Mucosa of descending colon (tissue), 3 donors: ENCODE measurements around the gene ATAD1. TPM values are rescaled to one million over a fixed set of nuclear protein-coding genes. Genes with fewer than 3 reads are reported as not detected.

Experiments
- ATAC-seq: fragments of 200-7000 bp; cut with Tn5 transposase; one replicate; pipeline ENCODE4 v1.9.1; 2020; ENCODE audit warnings: mild to moderate bottlenecking, moderate library complexity
- DNase-seq, 3 donors: peaks; one replicate each; pipeline ENCODE4 v3.0.0-alpha.2; 2020
- H3K36me3 ChIP-seq: fragments of 200-600 bp; one replicate; pipeline ENCODE4 v1.8.0; 2021; ENCODE audit warnings: low read depth, mild to moderate bottlenecking
- H3K4me1 ChIP-seq: fragments of 200-600 bp; one replicate; pipeline ENCODE4 v1.8.0; 2021; ENCODE audit warnings: low read depth, mild to moderate bottlenecking
- H3K4me3 ChIP-seq: fragments of 200-600 bp; one replicate; pipeline ENCODE4 v1.8.0; 2021; ENCODE audit warnings: mild to moderate bottlenecking
- H3K9me3 ChIP-seq: fragments of 200-600 bp; one replicate; pipeline ENCODE4 v1.8.0; 2021; ENCODE audit warnings: mild to moderate bottlenecking
- CTCF ChIP-seq: fragments of 200-600 bp; IDR thresholded peaks from one replicate; pipeline ENCODE4 v1.8.0; 2022; ENCODE audit warnings: antibody characterized with exemption, mild to moderate bottlenecking
- intact Hi-C, 2 donors: fragments of 100-400 bp; cut with DNase I in 1 of 2; cut with micrococcal nuclease in 1 of 2; formaldehyde crosslinking; loops; one replicate each; pipeline versions ENCODE4 v1.11.0 to v1.11.1; 2022; cut with DNase I, micrococcal nuclease
- total RNA-seq, 3 donors: library from RNA; stranded (reverse); fragmentation: NEBNext Ultra II Directional in 2 of 3; extraction: Animal tissue kit (Norgen Biotek cat#: 25700) in 2 of 3; gene quantifications; one replicate each; pipeline versions ENCODE4 v1.2.1 to v1.2.4, GENCODE V29; 2021 to 2023
- donor health status: DM: no; HTN: no; CAD: no; lungs with moderate emphysema.
- donor health status: DM: no; HTN: no; CAD: no.
- donor health status: DM: no; HTN: yes; CAD: no.

ATAD1 gene
- total RNA-seq, 3 donors from 2014 or later = 47.7 to 60.6 (median 51.6) TPM

DNA sequence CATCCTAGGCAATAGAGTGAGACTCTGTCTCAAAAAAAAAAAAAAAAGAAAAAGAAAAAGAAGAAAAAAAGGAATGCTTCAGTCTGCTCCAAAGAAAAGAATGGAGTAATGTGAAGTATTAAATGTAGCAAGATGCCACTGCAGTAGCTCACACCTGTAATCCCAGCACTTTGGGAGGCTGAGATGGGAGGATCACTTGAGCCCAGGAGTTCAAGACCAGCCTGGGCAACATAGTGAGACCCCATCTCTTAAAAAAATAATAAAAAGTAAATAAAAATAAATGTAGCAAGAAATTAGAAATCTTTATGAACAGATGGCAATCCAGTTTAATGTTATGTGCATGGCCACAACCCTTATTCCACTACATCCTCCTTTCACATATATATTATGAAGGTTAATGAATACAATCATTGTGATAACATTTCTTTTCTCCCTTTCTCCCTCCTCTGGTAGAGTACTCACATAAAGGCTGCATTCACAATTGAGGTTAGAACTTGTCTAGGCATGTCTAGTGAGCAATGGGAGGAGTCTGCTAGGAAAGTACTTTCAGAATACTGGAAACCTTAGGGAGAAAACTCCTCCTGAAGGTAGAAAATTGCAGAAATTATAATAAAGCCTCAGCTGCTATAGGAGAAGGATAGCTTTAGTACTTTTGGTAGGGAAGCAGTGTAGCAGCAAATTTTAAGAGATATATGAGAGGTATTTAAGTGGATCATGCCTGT, 24.9 kb upstream of the ATAD1 start:
- H3K4me3 ChIP-seq = no peak overlapping the region
- no peak for TF ChIP-seq CTCF
- H3K36me3 ChIP-seq = no peaks in the 10 kb centered on the region
- no peak for DNase-seq
- no peaks in the 10 kb centered on the region for H3K9me3 ChIP-seq
- intact Hi-C loops = loop anchor here (10.0 kb wide), 1 partner anchor 712 kb away; no protein-coding TSS in a partner anchor
- peaks cover 12% of the 10 kb centered on the region for H3K4me1 ChIP-seq
- ATAC-seq = peak; percentile 25

DNA sequence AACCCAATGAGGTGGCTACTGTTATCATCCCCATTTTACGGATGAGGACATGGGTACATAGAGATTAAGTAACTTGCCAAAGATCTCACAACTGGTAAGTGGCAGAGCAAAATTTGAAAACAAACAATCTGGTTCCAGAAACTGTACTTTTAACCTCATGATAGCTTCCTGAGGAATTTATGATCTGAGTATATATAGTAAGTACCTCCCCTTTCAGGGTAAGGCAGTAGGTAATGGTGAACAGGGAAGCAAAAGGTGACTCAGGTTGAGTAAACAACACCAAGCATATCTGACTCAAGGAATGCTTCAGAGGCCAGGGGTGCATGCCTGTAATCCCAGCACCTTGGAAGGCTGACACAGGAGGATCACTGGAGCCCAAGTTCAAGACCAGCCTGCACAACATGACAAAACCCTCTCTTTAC, 24.2 kb upstream of the ATAD1 start:
- intact Hi-C loops = loop anchor here (10.0 kb wide), 1 partner anchor 713 kb away; no protein-coding TSS in a partner anchor
- H3K36me3 ChIP-seq = no peaks in the 10 kb centered on the region
- peak; percentile 98 for ATAC-seq
- peaks cover 12% of the 10 kb centered on the region for H3K4me1 ChIP-seq
- TF ChIP-seq CTCF = no peak
- no peaks in the 10 kb centered on the region for H3K9me3 ChIP-seq
- H3K4me3 ChIP-seq = no peak overlapping the region
- peak; percentile 52 to 67 (median 55) for DNase-seq

DNA sequence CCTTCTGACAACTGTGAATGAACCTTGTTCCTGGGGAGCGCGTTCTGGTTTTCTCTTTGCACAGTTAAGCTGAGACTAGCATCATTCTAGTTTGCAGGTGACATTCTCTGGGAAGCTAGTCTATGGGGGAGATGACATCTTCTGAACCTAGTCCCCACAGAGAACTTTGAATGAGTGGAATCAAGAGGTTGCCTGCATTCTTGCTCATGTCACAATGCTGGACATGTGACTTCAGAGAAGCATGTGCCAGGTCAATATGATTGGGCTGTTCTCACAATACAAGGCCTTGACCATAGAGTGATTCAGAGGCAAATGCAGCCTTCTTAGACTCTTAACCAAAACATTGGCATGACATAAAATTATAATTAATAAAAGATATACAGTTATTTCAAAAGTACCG, 23.2 kb upstream of the ATAD1 start:
- Histone ChIP-seq H3K9me3 (no peaks in the 10 kb centered on the region), H3K4me3 (no peak overlapping the region), H3K4me1 (peaks cover 12% of the 10 kb centered on the region), H3K36me3 (no peaks in the 10 kb centered on the region)
- DNase-seq (no peak), ATAC-seq (peak; percentile 19)
- no peak for TF ChIP-seq CTCF
- intact Hi-C loops = loop anchor here (10.0 kb wide), 1 partner anchor 714 kb away; no protein-coding TSS in a partner anchor

- no peak for TF ChIP-seq CTCF
- Histone ChIP-seq H3K4me1 (peaks cover 5% of the 10 kb centered on the region), H3K9me3 (no peaks in the 10 kb centered on the region), H3K4me3 (no peak overlapping the region), H3K36me3 (no peaks in the 10 kb centered on the region)
- DNase-seq (no peak), ATAC-seq (no peak)
- intact Hi-C loops = no loop called here
Measured at GRCh38 chr10:87838650-87839049, 20.6 kb upstream of the ATAD1 start.

GRCh38 chr10:87837445-87837844, 19.4 kb upstream of the ATAD1 start:
- H3K36me3 ChIP-seq = no peaks in the 10 kb centered on the region
- H3K4me1 ChIP-seq = no peaks in the 10 kb centered on the region
- no peak overlapping the region for H3K4me3 ChIP-seq
- ATAC-seq = no peak
- DNase-seq = no peak
- intact Hi-C loops = no loop called here
- TF ChIP-seq CTCF = no peak
- H3K9me3 ChIP-seq = no peaks in the 10 kb centered on the region
